Body of pancreas (tissue), 4 donors: ENCODE data around the gene LRP3.
"Not testable (repeated sequence)": the region's sequence is repeated elsewhere in the genome, so short reads cannot be mapped to it uniquely, and the experiment has no call there.

Experiments used
- CTCF ChIP-seq, 7 experiments: fragments of 450-650 bp in 4 of 7; fragments of 200-600 bp in 3 of 7; sonication (generic) in 3 of 7; IDR thresholded peaks; one replicate each; pipeline ENCODE4 v1.5.1; 2016 to 2019; ENCODE audit warnings: antibody characterized with exemption in 7 of 7
- POLR2A ChIP-seq, 3 donors: fragments of 450-650 bp; IDR thresholded peaks; one replicate each; pipeline ENCODE4 v1.6.1; 2016; ENCODE audit warnings: antibody characterized with exemption in 3 of 3, mild to moderate bottlenecking in 2 of 3

GRCh38 chr19:33191092-33191491 lies 3.0 kb upstream of the LRP3 start:
- not testable (repeated sequence) for TF ChIP-seq POLR2A, CTCF (IDR thresholded peaks at IDR 0.05)
